GM12891 (cell line): Measurements from ENCODE around the gene RUNX2.

ENCODE experiments used
- POLR2A ChIP-seq: IDR thresholded peaks from 2 replicates; pipeline ENCODE4 v1.6.1; 2011; ENCODE audit warnings: low read depth, low read length, control low read depth
- TAF1 ChIP-seq: IDR thresholded peaks from 2 replicates; pipeline ENCODE4 v1.6.1; 2011; ENCODE audit warnings: low read depth, low read length, control low read depth

- no peak for TF ChIP-seq POLR2A
- TF ChIP-seq TAF1, result no peak
These were observed 285.5 kb downstream of the RUNX2 start for GRCh38 chr6:45613656-45614055.
